Measurements from ENCODE around the gene COTL1.

- TF ChIP-seq CTCF (IDR thresholded peaks at IDR 0.05; ENCODE audit: low read depth, low read length, missing input control), result no peak
- no peak for TF ChIP-seq RAD21 (IDR thresholded peaks at IDR 0.05)
- no peak for TF ChIP-seq REST (IDR thresholded peaks at IDR 0.05)
- no peak for TF ChIP-seq MAX (IDR thresholded peaks at IDR 0.05)
- TF ChIP-seq YY1 (IDR thresholded peaks at IDR 0.05), result no peak
- no peak for TF ChIP-seq TAF1 (conservative IDR thresholded peaks at IDR 0.05)
- TF ChIP-seq NR2F2 (IDR thresholded peaks at IDR 0.05), result no peak
- no peak for TF ChIP-seq JUND (IDR thresholded peaks at IDR 0.05)
- no peak for TF ChIP-seq ZBTB33 (IDR thresholded peaks at IDR 0.05)
- TF ChIP-seq ATF3 (IDR thresholded peaks at IDR 0.05), result no peak
Observed at GRCh38 chr16:84517366-84517765, 100.5 kb downstream of the COTL1 start.

Measured in liver (tissue), 3 donors.